Glomerular visceral epithelial cell (primary cell): ENCODE data around the gene PRR16.
A peak's percentile ranks its signal among the peaks of the same experiment; 100 is the strongest.

Source experiments
- DNase-seq: peaks from one replicate; pipeline ENCODE4 v3.0.0-alpha.2; 2016; ENCODE audit errors: extremely low spot score

PRR16 gene

GRCh38 chr5:120516805-120517204 is 52.7 kb downstream of the PRR16 start:
- no peak for DNase-seq

GRCh38 chr5:120517607-120518252 is 53.6 kb downstream of the PRR16 start:
- no peak for DNase-seq

- no peak for DNase-seq
Measured at GRCh38 chr5:120518581-120518980, 54.5 kb downstream of the PRR16 start.

- no peak for DNase-seq
Measured at GRCh38 chr5:120527251-120527650, 63.2 kb downstream of the PRR16 start.

- no peak for DNase-seq
Measured at GRCh38 chr5:120528609-120529008, 64.5 kb downstream of the PRR16 start.

- no peak for DNase-seq
Measured at GRCh38 chr5:120529386-120529785, 65.3 kb downstream of the PRR16 start.

- no peak for DNase-seq
Measured at GRCh38 chr5:120531215-120531614, 67.1 kb downstream of the PRR16 start.

- no peak for DNase-seq
Measured at GRCh38 chr5:120532835-120533234, 68.7 kb downstream of the PRR16 start.

- DNase-seq = no peak
Measured at GRCh38 chr5:120533581-120533980, 69.5 kb downstream of the PRR16 start.

- no peak for DNase-seq
Measured at GRCh38 chr5:120535900-120536299, 71.8 kb downstream of the PRR16 start.

GRCh38 chr5:120538149-120538548 is 74.0 kb downstream of the PRR16 start:
- DNase-seq = no peak

GRCh38 chr5:120538644-120539043 is 74.5 kb downstream of the PRR16 start:
- DNase-seq = peak; percentile 41

- DNase-seq = peak; percentile 36
Measured at GRCh38 chr5:120539471-120539870, 75.4 kb downstream of the PRR16 start.

GRCh38 chr5:120540097-120540496 is 76.0 kb downstream of the PRR16 start:
- DNase-seq = no peak

- no peak for DNase-seq
Measured at GRCh38 chr5:120544043-120544442, 79.9 kb downstream of the PRR16 start.

- no peak for DNase-seq
Measured at GRCh38 chr5:120545007-120545406, 80.9 kb downstream of the PRR16 start.

- no peak for DNase-seq
Measured at GRCh38 chr5:120545951-120546350, 81.9 kb downstream of the PRR16 start.

- no peak for DNase-seq
Measured at GRCh38 chr5:120546922-120547321, 82.8 kb downstream of the PRR16 start.

- DNase-seq = no peak
Measured at GRCh38 chr5:120550358-120550757, 86.3 kb downstream of the PRR16 start.

GRCh38 chr5:120552638-120553037 is 88.5 kb downstream of the PRR16 start:
- DNase-seq = no peak

- DNase-seq = no peak
Measured at GRCh38 chr5:120555345-120555744, 91.2 kb downstream of the PRR16 start.

- DNase-seq = no peak
Measured at GRCh38 chr5:120564013-120564412, 99.9 kb downstream of the PRR16 start.

GRCh38 chr5:120567066-120567465 is 103.0 kb downstream of the PRR16 start:
- no peak for DNase-seq

- no peak for DNase-seq
Measured at GRCh38 chr5:120567921-120568320, 103.8 kb downstream of the PRR16 start.
